Measurements from ENCODE around the gene STK32B.

Gene STK32B

GRCh38 chr4:5122114-5122513, 70.8 kb downstream of the STK32B start:
- DNase-seq (ENCODE audit: low read depth in 2 of 3, low spot score in 2 of 3): no peak

GRCh38 chr4:5124876-5125275, 73.6 kb downstream of the STK32B start:
- DNase-seq (ENCODE audit: low read depth in 2 of 3, low spot score in 2 of 3): no peak

DNA sequence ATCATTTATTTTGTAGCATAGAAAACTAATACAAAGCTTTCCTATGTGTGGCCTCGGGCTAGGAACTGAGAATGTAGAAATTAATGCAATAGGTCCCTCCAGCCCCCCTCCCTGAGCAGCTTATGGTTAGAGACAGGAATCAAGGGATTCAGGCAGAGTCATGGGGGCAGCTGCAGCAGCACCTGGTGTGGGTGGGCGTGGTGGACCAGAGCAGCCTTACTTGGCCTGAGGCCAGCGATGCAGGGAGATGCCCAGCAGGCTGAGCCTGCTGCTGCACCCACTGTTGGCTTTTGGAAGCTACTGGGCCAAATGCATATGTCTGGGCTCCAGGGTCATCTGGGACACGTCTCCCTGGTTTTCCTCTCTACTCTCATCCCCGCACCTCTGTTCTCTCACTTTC, 74.0 kb downstream of the STK32B start:
- no peak for DNase-seq (ENCODE audit: low read depth in 2 of 3, low spot score in 2 of 3)

GRCh38 chr4:5126231-5126630, 75.0 kb downstream of the STK32B start:
- DNase-seq (ENCODE audit: low read depth in 2 of 3, low spot score in 2 of 3): no peak

DNA sequence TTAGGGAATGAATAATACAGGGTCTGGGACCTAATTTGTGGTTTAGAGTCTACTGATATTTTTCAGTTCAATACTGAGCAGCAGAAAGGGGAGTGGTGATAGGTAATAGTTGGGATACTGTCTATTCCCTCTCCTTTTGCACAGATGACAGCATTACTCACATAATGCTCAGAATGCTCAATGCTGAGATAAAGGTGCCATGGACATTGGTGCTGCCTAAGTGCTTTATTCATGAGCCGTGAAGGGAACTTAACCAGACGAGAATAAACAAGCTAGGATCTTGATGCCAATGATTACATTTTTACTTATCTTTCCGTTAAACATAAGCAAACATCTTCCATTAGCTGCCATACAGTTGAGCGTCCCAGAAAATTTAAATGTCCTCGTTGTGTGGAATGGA, 75.6 kb downstream of the STK32B start:
- no peak for DNase-seq (ENCODE audit: low read depth in 2 of 3, low spot score in 2 of 3)

DNA sequence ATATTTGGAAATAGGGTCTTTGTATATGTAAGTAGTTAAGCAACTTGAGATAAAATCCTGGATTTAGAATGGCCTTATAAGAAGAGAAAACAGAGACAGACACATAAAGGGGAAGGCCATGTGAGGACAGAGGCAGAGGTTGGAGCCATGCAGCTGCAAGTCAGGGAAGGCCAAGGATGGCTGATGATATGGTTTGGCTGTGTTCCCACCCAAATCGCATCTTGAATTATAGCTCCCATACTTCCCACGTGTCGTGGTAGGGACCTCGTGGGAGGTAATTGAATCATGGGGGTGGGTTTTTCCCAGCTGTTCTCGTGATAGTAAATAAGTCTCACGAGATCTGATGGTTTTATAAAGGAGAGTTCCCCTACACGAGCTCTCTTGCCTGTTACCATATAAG, 76.3 kb downstream of the STK32B start:
- DNase-seq (ENCODE audit: low read depth in 2 of 3, low spot score in 2 of 3): no peak

GRCh38 chr4:5128569-5128968, 77.3 kb downstream of the STK32B start:
- no peak for DNase-seq (ENCODE audit: low read depth in 2 of 3, low spot score in 2 of 3)

GRCh38 chr4:5133201-5133600, 81.9 kb downstream of the STK32B start:
- DNase-seq (ENCODE audit: low read depth in 2 of 3, low spot score in 2 of 3): no peak

DNA sequence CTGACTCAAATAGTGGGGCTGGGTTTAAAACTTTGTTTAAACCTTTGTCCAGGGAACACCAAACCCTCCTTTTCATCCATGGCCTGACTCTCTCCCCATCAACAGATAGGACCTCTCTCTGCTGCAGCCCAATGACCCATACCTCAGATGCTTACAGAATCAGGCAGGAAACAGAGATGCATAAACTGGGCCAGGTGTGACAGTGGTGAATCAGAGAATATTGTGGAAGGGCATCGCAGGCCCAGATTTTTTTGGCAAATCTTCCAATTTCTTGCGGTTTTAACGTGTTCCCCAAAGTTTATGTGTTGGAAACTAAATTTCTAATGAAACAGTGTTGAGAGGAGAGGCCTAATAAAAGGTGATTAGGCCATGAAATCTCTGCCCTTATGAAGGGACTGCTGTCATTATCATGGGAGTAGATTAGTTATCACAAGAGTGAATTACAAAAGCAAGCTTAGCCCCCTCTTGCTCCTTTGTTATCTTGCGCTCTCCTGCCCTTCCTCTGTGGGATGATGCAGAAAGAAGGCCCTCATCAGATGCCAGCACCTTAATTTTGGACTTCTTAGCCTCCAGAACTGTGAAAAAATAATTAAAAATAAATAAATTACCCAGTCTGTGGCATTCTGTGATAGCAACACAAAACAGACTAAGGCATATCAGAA, 82.8 kb downstream of the STK32B start:
- DNase-seq (ENCODE audit: low read depth in 2 of 3, low spot score in 2 of 3): no peak

- no peak for DNase-seq (ENCODE audit: low read depth in 2 of 3, low spot score in 2 of 3)
Observed at GRCh38 chr4:5134620-5135019, 83.3 kb downstream of the STK32B start.

DNA sequence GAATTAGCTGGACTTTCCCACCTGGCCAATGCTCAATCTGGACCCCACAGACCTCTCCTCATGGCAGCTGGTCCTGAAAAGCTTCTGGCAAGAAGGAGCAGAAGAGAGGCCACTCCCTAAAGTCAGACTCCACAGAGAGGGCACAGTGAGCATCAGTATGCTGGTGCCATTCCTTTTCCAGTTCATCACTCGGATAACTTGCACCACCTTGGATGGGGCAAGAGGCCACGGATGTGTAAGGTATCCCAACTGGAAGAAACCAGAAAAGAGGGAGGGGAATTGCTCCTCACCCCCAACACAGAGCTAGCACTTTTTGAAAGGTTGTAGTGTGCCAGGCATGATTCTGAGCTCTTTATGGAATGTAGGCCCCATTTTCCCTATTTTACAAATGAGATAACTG, 85.9 kb downstream of the STK32B start:
- DNase-seq (ENCODE audit: low read depth in 2 of 3, low spot score in 2 of 3): no peak

- no peak for DNase-seq (ENCODE audit: low read depth in 2 of 3, low spot score in 2 of 3)
Observed at GRCh38 chr4:5137927-5138326, 86.6 kb downstream of the STK32B start.

DNA sequence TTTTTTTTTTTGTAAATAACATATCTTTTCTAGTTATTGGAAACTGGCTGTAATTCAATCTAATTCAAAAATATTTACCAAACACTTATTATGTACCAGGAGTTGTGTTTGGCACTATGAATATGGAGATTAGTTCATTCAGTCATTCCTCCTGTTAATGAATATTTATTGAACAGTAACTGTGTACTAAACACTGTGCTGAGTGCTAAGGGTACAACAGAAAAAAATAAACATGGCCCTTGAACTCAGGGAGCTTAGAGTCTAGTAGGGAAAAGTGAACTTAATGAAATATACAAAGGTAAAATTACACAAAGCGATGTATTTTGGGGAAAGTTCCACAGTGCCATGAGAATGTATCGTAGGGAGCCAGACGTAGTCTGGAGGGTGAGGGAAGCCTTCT, 87.1 kb downstream of the STK32B start:
- DNase-seq (ENCODE audit: low read depth in 2 of 3, low spot score in 2 of 3): no peak

DNA sequence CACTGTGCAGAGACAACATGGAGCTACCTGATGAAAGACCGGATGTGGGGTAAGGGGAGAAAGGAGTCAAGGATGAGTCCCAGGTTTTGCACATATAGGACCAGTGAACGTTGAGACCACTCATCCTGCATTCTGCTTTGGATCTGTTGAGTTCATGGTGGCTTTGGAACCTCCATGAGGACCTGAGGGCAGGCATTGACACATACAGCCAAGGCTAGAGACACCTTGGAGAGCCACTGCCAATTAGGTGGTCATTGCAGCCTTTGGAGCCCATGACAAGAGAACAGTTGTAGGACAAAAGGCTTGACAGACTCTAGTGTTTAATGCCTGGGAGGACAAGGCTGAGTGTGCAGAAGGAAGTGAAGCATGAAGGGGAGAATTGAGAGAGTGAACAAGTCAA, 87.9 kb downstream of the STK32B start:
- no peak for DNase-seq (ENCODE audit: low read depth in 2 of 3, low spot score in 2 of 3)

DNA sequence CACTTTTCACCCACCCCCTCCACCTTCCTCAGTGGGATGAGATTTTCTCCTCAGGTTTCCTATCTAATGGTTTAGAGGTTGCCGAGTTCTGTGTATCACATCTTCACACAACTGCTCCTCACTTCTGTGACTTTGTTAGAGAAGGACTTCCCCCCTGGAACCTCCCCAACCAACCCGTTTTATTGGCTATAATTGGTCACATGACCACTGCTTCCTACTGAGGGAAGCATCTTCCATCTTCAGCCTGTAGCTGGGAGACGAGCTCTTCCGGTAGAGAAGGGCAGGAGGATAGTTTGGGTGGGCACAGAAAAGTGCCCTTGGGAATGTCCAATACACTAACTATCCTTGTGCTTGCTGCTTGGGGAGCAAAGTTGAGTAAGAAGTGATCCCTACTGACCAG, 90.5 kb downstream of the STK32B start:
- no peak for DNase-seq (ENCODE audit: low read depth in 2 of 3, low spot score in 2 of 3)

DNA sequence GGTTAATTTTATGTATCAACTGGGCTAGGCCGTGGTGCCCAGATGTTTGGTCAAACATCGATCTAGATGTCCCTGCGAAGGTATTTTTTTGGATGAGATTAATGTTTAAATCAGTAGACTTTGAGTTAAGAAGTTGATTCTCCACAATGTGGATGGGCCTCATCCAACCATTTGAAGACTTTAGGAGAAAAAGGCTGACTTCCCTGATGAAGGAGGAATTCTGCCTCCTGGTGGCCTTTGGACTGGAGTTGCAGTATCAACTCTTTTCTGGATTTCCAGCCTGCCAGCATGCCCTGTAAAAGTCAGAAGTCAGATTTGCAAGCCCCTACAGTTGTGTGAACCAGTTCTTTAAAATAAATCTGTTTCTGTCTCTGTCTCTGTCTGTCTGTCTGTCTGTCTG, 91.4 kb downstream of the STK32B start:
- DNase-seq (ENCODE audit: low read depth in 2 of 3, low spot score in 2 of 3): no peak

DNA sequence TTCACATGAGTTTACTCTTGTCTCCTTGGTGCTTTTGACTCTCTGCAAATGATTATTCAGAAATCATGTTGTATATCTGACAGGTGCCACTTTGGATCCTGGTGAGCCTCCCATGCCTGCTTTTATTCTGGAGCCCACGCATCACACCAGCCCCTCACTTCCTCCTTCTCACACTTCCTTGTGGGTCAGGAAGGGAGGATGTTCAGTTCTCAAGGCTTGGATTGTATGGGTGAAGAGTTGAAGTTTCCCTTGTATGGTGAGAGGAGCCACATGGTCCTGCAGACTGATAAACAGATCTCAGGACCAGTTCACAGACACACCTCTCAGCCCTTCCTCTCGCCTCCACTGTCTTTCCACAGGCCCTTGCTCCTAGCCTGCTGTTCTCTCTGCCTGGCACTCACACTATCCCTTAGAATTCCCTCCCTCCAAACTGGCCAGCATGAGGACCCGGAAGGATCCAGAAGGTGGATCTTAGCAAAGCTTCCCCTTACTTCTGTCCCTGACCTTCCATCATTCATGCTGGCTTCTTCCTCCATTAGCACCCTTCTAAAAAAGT, 92.1 kb downstream of the STK32B start:
- no peak for DNase-seq (ENCODE audit: low read depth in 2 of 3, low spot score in 2 of 3)

- no peak for DNase-seq (ENCODE audit: low read depth in 2 of 3, low spot score in 2 of 3)
Observed at GRCh38 chr4:5143940-5144339, 92.7 kb downstream of the STK32B start.

DNA sequence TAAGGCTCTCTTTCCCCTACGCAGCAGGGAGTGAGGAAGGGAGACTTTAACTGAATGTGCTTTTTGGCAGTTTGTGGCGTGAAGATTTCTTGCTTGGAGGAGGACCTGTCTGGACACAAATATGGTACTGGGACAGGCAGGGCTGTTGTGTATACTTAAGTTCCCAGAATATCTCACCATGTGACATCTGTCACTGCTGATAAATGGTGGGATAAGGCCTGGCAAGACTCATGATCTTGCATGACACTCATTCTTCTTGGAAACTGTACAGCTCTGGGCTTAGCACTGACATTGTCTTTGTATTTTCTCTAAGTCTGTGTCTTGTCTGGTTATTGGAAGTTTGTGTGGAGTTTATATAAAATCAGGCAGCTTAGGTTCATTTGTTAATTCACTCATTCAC, 93.1 kb downstream of the STK32B start:
- no peak for DNase-seq (ENCODE audit: low read depth in 2 of 3, low spot score in 2 of 3)

GRCh38 chr4:5146248-5146647, 95.0 kb downstream of the STK32B start:
- DNase-seq (ENCODE audit: low read depth in 2 of 3, low spot score in 2 of 3): no peak

GRCh38 chr4:5152521-5152920, 101.2 kb downstream of the STK32B start:
- DNase-seq (ENCODE audit: low read depth in 2 of 3, low spot score in 2 of 3): no peak

- DNase-seq (ENCODE audit: low read depth in 2 of 3, low spot score in 2 of 3): no peak
Observed at GRCh38 chr4:5156682-5157081, 105.4 kb downstream of the STK32B start.

Measured in activated CD8-positive, alpha-beta memory T cell treated with anti-CD3 and anti-CD28 coated beads for 48 hours (primary cell).